HG02798 (cell line): Measurements from ENCODE around the gene CRISP2.

Experiments
- ATAC-seq: cut with Tn5 transposase; IDR thresholded peaks from one replicate; pipeline ENCODE4 v1.9.1; 2021; ENCODE audit warnings: mild to moderate bottlenecking; ENCODE audit not compliant: unreplicated experiment, poor library complexity

Gene CRISP2

DNA sequence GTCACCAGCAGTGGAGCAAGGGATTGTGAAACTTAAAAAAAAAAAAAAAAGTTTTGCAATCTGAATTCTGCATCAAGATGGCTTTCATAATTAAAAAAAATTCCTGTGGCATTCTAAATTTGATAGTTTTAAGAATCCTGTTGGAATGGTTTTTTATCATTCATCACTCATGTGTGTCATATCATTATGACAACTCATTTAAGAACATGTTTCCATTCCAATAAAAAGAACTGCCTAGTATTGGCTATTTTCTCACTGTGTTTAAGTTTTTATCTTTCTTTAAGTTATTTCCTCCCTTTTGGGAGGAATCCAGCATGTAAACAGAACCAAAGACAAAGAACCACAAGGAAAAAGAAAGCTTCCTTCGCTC, 50.5 kb downstream of the CRISP2 start:
- ATAC-seq: no peak

DNA sequence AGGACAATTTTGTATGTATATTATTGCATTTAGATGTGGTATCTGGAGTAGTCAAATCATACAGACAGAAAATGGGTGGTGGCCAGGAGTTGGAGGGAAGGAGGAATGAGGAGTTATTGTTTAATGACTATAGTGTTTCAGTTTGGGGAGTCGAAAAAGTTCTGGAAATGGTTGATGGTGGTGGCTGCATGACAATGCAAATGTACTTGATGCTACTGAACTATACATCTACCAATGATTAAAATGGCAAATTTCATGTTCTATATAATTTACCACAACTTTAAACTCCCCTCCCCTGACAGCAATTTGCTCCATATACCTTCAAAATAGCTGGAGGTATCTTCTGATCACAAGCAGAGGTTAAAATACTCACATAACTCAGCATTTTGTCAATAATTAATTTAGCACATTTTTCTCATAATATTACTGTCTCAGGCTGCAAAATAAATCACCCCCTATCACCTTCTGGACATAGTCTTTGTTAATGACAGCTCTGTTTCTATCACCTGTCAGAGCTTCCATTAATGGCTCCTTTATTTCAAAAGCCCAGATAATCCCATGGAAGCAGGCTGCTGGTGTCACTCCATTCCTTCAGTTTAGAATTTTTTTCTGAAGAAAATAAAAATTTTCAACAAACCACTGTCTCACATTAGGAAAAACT, 51.0 kb downstream of the CRISP2 start:
- no peak for ATAC-seq

DNA sequence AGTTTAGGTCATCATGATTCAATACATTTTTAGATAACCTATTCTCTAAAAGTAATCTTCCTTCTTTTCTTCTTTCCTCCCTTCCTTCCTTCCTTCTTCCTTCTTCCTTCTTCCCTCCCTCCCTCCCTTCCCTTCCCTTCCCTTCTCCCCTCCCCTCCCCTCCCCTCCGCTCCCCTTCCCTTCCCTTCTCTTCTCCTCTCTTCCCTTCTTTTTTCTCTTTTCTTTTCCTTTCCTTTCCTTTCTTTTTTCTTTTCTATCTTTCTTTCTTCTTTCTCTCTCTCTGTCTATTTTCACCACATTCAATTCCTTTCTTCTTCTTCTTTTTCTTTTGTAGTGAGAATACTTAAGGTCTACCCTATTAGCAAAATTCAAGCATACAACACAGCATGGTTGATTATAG, 59.4 kb downstream of the CRISP2 start:
- no peak for ATAC-seq

- no peak for ATAC-seq
Measured at GRCh38 chr6:49653438-49653837, 59.9 kb downstream of the CRISP2 start.

DNA sequence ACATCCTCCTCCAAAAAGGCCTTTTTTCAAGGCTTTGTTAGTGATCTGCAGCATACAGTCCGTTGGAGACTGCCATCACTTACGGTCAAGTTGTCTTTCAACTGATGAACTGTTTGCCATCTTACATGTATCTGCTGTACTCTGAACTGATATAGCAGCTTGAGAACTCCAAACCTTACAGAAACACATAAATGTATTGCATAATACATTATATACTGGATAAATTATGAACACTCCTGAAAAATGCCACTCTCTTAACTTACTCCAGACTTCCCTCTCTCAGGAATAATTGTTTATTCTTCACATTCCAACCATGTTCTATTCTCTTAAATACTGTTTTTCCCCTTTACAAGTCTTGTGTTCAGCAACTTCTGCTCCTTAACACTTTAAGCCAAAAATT, 62.1 kb downstream of the CRISP2 start:
- ATAC-seq: no peak

DNA sequence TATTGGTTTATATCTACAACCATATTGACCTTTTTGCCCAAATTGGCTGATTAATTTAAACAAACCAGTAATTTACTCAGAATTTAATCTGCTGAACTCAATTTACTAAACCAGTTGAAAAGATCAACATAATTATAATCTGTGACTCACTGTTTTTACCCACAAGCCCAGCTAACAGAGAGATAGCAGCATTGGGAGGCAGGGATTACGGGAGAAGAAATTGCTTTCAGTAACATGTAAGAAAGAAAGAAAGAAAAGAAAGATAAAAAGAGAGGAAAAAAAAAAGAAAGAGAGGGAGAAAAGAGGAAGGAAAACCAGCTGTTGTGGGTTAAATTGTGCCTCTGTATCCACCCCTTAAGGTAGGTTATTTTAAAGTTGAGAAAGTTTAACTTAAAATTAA, 63.4 kb downstream of the CRISP2 start:
- no peak for ATAC-seq

GRCh38 chr6:49648036-49648435, 65.3 kb downstream of the CRISP2 start:
- ATAC-seq: no peak

GRCh38 chr6:49647476-49647875, 65.9 kb downstream of the CRISP2 start:
- ATAC-seq: no peak

GRCh38 chr6:49646942-49647341, 66.4 kb downstream of the CRISP2 start:
- ATAC-seq: no peak

DNA sequence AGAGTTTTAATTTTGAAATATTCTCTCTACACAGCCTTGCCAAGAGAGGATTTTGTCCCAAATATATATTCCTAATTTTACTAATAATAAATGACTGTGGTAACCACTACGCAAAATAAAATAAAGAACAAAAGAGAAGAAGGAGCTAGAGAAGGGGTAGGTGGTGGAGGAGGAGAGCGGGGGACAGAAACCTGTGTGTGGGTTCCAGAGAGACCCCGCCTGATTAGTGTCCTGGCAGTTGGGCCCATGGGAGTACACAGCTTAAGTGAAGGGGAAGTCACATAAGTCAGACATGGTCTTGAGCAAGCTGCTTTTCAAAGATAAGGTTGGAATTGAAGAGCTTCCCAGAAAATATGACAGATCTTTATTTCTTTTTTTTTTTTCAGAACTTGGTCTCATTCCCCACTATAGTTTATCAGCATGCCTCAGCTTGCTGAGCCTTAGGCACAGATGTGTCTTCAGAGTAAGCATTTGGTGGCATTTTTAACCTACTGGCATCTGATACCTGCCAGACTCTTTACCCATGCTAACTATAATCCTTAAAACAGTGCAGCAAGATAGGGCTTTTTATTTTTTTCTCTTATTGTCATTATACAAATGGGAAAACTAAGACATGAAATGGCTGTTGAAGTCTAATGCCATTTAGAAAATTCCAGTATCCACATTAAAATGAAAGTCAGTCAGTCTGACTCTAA, 67.1 kb downstream of the CRISP2 start:
- ATAC-seq: no peak

- ATAC-seq: no peak
Measured at GRCh38 chr6:49645139-49645538, 68.2 kb downstream of the CRISP2 start.
